NCI-H526 (cell line): ENCODE results near the gene DNAH10.

Experiments
- DNase-seq, 2 experiments: peaks; one replicate each; lab custom pipeline; 2025; lab: John Stamatoyannopoulos, UW

The DNAH10 gene

DNA sequence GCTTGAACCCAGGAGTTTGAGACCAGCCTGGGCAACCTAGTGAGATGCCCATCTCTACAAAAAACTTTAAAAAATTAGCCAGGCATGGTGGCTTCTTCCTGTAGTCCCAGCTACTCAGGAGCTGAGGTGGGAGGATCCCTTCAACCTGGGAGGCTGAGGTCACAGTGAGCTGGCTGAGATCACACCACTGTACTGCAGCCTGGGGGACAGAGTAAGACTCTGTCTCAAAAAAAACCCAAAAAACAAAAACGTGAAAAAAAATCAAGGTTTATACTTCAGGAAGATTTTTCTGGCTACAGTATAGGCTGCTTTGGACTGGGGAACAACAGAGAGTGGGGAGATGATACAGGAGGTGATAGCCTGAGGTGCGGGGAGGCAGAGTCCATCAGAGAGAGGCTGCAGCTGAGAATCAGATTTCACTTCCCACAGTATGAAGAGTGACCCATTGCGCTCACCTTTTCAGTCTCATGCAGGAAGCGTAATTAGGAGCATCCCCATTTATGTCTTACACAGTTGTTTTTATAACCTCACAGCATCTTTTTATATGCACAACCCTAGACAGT lies 28.9 kb downstream of the DNAH10 start:
- DNase-seq = no peak

DNA sequence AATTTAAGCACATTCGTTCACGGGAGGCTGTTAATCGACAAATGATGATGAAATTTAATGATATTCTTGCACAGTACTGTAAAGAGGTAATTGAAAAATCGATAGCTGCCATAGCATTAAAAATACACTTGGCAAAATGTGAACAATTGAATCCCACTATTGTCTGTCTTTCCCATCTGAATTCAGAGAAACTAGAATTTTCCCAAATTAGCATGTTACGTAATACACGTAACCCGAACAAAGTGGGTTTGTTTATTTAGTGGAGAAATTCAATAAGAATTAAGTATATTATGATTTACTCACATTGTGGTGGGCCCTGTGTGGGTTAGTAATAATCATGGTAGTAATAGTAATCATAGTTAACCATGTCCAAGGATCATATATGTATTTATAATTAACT lies 31.9 kb downstream of the DNAH10 start:
- DNase-seq = no peak

DNA sequence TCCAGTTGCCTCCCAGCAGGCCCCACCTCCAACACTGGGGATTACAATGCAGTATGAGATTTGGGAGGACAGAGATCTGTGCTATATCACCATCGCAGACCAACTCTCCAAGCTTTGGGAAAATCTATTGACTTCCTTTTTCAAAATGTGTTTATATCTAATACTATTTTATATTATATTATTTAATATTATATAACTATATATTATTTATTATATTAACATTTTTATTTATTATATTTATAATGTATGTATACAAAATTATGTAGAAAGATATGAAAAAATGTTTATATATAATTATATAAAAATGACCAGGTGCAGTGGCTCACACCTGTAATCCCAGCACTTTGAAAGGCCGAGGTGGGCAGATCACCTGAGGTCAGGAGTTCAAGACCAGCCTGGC lies 36.4 kb downstream of the DNAH10 start:
- DNase-seq = no peak

DNA sequence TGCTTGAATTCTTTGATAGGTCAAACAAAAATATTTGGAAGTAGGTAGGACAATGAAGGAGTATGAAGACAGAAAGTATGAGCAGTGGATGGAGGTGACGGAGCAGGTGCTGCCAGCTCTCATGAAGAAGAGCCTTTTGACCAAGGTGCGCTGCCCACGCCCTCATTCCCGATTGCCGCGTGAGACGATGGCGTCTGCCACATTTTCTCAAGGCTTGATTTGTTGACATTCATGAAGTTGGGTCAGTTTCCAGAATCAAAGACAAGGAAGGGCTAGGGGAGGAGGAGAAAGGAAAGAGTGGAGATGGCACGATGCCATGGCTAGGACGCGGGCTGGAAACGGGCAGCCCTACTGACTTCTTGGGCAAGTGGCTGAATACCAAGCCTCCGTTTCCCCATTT lies 37.1 kb downstream of the DNAH10 start:
- DNase-seq = no peak

DNA sequence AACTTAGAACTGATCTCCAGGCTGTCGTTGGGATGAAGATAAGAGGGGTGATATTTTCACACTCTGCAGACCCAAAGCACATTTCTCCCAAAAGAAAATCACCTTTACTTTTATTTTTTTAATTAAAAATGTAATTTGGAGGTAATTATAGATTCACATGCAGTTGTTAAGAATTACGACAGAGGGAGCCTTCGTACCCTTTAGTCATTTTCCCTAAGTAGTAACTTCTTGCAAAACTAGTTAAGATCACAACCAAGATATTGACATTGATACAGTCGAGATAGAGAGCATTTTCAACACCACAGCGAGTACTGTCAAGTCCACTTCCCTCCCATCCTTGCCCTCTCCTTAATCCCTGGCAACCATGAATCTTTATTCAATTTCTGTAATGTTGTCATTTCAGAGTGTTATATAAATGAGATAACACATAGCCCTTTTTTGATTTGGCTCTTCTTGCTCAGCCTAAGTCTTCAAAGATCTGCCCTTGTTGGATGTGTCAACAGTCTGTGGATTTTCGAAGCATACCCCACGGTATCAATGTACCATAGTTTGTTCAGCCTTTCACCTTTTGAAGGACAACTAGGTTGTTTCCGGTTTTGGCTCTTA lies 39.6 kb downstream of the DNAH10 start:
- peak in 1 of 2 experiments; percentile 33 for DNase-seq

DNA sequence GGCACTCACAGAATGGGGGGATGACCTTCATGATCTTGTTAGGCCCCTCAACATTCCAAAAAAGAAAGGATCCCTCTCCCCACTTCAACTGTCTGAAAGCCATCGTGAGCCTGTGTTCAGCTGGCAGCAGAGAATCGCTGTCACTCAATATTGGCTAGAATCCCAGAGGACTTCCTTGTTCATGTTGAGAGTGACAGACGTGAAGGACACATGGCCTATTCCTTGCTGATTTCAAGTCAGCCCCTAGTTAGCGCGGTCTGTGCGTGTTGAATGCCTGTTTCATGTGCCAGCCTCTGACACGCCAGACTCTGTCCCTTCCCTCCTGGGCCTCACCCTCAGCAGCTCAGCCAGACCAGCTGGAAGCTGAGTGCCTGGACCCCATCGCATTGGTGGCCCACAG lies 43.1 kb downstream of the DNAH10 start:
- no peak for DNase-seq

DNA sequence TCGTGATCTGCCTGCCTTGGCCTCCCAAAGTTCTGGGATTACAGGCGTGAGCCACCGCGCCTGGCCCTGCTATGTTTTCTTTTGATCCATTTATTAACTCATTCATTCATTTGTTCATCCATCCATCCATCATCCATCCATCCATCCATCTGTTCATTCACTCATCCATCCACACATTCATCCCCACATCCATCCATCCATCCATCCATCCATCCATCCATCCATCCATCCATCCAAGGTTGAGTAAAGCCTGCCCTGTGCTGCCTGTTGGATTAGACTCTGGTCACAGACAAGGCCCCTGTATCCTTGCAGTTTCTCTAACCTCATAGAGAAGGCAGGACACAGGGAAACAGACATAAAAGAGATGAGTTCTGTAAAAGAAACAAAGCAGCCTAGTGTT lies 44.9 kb downstream of the DNAH10 start:
- no peak for DNase-seq

DNA sequence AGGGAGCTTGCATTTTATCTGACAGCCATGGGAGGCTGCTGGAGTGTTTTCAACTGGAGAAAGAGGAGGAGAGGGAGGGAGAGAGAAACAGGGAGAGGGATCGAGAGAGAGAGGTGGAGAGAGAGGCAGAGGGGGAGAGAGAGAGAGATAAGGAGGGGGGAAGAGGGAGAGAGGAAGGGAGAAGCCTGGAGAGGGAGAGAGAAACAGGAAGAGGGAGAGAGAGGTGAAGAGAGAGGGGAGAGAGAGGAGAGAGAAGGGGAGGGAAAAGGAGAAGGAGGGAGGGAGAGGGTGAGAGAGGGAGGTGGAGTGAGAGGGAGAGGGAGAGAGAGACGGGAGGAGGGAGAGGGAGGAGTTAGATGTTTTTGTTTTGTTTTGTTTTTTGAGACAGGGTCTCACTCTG lies 45.6 kb downstream of the DNAH10 start:
- no peak for DNase-seq

DNA sequence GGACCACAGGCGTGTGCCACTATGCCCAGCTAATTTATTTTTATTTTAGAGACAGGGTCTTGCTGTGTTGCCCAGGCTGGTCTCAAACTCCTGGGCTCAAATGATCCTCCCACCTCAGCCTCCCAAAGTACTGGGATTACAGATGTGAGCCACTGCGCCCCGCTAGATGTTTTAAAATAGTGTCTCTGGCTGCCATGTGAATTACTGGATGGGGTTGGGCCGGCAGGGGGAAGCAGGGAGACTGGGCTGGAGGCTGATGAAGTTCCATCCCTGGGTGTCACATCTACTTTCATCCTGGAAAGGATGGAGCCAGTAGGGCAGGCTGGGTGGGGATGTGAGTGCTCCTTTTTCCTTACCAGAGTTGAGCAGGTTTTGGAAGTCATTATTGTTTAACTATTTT lies 46.1 kb downstream of the DNAH10 start:
- peak in 1 of 2 experiments; percentile 38 for DNase-seq

DNA sequence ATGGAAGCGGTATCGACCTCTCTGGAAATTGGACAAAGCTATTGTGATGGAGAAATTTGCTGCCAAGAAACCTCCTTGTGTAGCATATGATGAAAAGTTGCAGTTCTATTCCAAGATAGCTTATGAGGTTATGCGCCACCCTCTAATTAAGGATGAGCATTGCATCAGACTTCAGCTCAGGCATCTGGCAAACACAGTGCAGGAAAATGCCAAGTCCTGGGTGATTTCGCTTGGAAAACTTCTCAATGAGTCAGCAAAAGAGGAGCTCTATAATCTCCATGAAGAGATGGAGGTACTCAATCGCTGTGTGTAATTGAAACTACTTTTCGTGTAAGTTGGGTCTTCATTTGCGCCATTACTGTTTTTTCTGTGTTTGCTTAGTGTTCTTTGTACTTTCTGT lies 51.2 kb downstream of the DNAH10 start:
- no peak for DNase-seq

DNA sequence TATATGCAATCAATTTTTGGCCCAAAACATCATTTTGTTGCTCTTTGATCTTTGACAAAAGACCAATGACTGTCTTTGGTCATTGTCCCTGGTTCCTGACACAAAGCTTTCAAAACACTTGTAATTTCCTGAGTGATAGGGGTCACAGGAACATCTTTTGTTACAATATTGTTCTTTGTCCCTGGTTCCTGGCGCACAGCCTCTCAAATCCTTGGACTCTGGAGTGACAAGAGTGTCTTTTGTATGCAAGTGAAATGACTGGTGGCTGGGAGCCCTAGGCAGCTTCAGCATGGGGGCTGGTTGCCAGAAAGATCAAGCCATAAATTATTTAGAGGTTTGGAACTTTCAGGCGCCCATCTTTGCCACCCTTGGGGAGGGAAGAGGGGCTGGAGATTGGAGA lies 53.9 kb downstream of the DNAH10 start:
- no peak for DNase-seq

DNA sequence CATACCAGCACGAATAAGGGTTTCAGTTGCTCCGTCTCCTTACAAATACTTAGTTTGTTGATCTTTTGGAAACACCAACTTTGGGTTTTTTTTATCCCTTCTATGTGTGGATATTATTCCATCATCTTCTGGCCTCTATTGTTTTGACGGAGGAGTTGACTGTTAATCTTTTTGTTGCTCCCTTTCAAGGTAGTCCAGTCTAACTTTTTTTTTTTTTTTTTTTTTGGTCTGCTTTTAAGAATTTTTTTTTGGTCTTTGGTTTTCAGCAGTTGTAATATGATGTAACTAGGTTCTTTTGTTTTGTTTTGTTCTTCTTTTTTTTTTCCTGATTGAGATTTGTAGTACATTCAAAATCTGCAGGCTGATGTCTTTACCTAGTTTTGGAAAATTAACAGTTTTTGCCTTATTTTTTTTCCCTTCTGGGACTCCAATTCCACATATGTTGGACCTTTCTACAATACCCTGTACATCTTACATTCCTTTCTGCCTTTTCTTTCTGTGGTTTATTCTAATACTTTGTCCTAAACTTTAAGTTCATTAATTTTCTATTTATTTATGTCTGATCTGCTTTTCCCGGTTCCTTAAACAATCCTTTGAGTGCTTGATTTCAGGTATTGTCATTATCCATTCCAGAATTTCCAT lies 54.9 kb downstream of the DNAH10 start:
- no peak for DNase-seq

DNA sequence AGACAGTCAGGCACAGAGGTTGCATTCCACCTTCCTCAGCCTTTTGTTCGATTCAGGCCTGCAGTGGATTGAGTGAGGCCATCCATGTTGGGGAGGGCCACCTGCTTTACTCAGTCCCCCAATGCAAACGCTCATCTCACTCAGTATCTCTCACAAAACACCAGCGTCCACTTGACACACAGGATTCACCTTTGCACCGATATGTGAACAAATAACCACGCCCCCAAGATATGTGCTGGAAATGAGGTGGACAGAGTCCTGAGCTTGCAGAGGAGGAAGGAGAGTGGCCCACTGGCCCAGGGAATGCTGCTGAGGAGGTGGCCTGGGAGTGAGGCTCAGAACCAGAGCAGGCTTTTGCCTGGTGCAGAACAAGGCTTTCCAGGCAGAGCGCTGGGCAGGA lies 60.7 kb downstream of the DNAH10 start:
- DNase-seq = no peak

DNA sequence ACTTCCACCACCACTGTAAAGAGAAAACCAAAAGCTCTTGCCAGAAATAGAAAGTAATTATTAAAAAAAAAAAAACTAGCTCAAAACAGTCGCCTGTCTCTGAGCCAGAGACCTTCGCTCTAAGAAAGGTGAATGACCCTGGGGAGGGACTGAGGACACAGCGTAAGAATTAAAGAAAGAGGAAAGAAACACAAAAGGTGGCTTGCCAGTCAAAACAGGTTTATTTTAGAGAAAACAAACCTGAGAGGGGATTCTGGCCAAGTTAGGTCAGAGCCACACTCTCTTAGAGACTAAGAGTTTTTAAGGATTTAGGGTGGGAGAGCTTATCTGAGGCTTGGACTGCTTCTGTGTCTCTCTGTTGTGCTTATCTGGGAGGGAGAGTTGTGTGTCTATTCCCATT lies 66.0 kb downstream of the DNAH10 start:
- no peak for DNase-seq

DNA sequence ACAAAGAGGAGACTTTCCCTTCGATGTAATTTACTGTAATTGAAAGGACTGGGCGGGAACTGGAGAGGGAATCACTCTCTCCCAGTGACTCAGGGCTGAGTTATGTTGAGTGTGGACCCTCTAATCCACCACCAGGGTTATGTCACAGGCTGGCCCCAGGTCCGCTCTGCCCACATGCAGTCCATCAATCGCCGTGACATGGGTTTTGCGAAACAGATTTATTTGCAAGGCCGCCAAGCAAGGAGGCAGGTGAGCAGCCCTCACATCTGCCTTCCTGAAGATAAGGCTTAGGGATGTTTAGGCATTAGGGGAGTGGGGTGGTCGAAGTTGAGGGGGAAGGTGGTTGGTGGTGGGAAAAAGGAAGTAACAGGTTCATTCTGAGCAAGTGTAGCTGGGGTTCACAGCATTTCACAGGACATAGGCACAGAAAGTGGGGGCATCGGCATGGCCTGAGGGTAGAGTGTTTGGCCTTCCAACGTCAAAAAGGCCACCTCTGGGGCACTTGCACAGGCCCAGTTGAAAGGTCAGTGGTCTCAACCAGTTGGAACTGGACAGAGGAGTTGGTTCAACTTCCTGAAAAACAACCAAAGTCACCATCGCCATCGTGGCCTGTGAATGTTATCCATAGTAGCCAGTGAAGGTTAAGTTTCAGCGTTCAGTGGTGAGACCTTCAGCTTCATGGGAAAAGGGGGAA lies 66.9 kb downstream of the DNAH10 start:
- no peak for DNase-seq

DNA sequence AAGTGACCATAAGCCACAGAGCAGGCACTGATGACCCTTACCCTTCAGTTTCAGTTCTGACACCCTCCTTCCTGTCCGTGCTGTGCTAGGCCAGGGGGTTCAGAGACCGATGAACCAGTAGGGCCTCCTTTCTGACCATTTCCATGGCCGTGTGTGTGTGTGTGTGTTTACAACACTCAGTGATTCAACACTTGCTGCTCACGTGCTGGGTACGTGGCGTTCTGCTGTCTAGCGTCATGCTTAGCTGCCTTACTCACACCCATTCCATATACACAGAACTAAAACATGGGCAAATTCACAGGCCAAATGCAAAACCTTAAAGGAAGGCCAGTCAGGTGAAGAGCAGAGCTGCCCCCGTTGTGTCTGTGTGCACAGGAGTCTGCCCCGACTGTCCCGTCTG lies 67.5 kb downstream of the DNAH10 start:
- DNase-seq = no peak

DNA sequence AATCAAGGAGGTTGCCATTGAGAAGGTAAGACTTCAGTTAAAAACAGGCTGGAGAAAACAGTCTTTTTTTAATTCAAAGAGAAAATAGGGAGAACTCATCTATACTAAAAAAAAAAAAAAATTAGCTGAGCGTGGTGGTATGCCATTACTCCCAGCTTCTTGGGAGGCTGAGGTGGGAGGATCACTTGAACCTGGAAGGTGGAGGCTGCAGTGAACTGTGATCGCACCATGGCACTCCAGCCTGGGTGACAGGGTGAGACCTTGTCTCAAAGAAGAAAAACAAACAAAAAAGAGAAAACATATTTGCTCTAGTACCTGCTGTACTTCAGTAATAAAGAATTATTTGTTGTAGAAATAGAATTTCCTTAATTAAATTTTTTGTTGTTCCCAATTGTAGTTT lies 68.6 kb downstream of the DNAH10 start:
- no peak for DNase-seq

DNA sequence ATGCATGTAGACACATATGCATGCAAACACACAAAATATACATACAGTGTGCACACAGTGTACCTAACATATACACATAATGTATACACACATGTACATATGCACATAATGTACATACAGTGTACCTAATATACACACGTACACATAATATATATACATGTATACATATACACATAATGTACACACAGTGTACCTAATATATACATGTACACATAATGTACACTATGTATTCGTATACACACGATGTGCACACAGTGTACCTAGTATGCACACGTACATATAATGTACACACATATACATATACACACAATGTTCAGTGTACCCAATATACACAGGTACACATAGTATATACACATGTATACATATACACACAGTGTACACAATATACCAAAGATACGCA lies 70.0 kb downstream of the DNAH10 start:
- DNase-seq = no peak

DNA sequence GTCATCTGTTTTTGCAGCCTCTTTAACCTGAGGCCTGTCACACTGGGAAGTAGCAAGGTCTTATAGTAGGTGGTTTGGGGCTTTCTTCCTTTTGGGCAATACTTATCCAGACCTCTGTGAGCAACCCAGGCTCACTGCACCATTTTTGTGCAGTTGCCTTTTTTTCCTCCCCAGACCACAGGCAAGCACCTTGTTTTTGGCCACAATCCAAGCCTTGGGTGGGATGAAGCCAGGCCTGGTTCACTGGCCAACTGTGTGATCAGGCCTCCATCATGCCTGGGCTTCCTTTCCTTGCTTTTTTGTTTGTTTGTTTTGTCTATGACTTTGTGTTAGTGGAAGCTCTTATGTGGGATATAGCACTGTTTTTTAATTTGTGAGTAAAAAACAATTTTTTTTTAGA lies 71.7 kb downstream of the DNAH10 start:
- DNase-seq = no peak

DNA sequence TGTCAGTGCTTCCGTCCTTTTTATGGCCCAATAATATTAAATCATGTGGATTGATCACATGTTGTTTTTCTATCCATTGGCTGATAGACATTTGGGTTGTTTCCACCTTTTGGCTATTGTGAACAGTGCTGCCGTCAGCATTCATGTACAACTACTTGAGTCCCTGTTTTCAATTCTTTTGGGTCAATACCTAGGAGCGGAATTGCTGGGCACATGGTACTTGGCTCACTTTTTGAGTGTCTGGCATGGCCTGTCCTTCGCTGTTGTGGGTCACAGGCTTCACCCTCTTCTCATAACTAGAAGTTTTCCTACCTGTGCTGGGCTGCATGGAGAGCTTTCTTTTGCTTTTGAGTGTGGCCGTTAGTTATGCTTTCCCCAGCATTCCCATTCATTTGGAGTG lies 72.7 kb downstream of the DNAH10 start:
- DNase-seq = no peak

DNA sequence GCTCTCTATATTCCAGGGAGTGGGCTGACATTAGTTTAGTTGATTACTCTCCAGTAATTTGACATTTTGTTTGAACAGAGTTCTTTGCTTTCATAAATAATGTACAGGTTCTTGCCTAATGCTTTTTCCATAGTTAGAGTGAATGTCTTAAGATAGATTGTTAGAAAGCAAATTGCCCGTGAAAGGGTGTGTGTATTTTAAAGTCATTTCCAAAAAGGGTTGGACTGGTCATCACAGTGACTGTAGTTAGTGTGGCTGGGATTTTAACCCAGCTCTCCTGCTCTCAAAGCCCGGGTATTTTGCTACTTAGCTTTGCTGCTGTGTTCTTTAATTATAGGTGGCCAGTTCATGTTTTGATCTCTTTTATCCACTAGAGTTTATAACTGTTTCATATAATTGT lies 74.2 kb downstream of the DNAH10 start:
- DNase-seq = no peak

DNA sequence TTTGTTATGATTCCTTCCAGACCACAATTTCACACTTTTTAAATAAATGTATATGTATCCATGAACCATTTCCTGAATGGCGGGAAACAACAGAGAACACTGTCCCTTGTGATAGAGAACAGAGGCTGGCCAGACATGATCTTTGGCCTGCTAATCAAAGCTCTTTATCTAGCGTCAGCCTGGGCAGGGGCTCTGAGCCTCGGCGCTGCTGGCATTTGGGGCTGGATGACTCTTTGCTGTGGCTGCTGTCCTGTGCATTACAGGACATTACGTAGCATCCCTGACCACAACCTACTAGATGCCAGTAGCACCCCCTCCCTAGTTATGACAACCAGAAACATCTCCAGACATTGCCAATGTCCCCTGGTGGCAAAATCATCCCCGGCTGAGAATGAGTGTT lies 77.7 kb downstream of the DNAH10 start:
- DNase-seq = no peak

DNA sequence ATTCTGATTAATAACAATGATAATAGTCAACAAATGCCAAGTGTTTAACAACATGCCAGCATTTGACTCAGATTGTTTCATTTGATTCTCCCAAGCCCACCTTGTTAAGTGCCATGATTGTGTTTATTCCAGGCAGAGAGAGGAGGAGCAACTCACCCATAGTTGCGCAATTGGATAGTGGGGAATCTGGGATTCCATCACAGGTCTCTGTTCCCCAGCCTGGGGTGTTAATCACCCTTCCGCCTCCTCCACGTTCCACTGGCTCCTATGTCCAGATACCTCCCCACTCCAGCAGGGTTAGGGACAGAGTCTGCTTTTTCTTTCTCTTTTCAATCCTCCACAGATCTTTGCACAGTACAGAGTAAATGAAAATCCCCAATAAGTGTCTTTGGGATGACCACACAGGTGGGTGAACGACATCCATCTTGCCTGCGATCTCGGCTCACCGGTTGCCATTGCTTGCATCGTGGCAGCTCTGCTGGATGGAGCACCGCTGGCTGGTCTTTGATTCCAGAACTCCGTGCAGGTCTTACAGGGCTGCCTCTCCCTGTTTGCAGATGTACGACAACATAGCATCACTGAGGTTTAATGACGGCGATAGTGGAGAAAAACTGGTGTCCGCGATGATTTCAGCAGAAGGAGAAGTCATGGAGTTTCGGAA lies 78.8 kb downstream of the DNAH10 start:
- no peak for DNase-seq
